ENCODE measurements around the gene YIPF3. TPM values are rescaled to one million over a fixed set of nuclear protein-coding genes. Genes with fewer than 3 reads are reported as not detected.

Gene YIPF3
- total and polyA plus RNA-seq, 10 of the 15 experiments (the other 5 are each of a cell fraction or from before 2014, with no cell fraction given) = 20.5 to 88.8 (median 44.7) TPM

DNA sequence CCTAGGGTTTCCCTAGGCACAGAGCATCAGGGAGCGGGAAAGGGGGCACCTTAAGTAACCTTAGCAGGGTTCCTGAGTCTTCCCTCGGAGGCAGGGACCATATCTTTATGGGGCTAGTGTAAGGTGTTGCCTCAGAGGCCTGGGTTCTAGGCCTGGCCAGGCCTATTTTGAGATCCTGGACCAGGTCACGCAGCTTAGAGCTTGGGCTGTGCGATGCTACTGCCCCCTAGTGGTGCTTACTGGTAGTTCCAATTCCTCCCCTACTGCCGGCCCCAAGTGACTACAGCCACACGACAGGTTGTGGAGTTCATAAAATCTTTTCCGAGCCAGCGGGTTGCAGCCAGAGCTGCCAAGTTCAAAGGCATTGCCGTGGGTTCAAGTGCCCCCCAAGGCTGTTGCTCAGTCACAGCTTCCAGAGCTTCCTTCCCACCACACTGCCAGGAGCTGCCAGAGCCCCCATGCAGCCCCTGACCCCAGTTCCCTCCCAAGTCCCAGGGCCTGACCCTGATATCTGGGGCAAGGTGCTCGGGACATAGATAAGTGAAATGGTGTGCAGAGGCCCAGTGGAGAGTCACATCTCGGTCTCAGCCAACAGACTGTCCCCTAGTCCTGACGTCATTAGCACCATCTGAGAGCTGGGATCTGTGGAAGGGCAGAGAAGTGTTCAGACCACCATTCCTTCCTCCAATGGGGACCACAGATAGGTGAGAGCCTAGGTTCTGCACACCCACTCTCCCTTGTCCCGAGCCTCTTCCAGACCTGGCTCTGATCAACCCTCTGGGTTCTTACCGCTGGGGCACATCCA, 9.9 kb downstream of the YIPF3 start (continued):
- TF ChIP-seq ESRRA (IDR thresholded peaks at IDR 0.05; ENCODE audit: low read length) (no peak), HDGF (IDR thresholded peaks at IDR 0.05) (peak; percentile 57; the same call in 1 of the 2 replicates), SREBF2 (IDR thresholded peaks at IDR 0.05; ENCODE audit: low read length) (no peak), BCL11A (IDR thresholded peaks at IDR 0.05; ENCODE audit: low read depth, low read length) (no peak), KAT2A (conservative IDR thresholded peaks at IDR 0.05; ENCODE audit: control insufficient read depth, low read depth, low read length) (no peak), CHD2 (IDR thresholded peaks at IDR 0.05; ENCODE audit: borderline replicate concordance, low read depth, low read length) (no peak), LARP7 (IDR thresholded peaks at IDR 0.05) (0 out of 2 replicates have a peak, but pooled peaks have one; percentile 20), SMC3 (IDR thresholded peaks at IDR 0.05; ENCODE audit: borderline replicate concordance, low read length) (peak; percentile 78), RCOR1 (conservative IDR thresholded peaks at IDR 0.05; ENCODE audit: low read depth, low read length) (no peak)
- TF ChIP-seq, protein P1, sequence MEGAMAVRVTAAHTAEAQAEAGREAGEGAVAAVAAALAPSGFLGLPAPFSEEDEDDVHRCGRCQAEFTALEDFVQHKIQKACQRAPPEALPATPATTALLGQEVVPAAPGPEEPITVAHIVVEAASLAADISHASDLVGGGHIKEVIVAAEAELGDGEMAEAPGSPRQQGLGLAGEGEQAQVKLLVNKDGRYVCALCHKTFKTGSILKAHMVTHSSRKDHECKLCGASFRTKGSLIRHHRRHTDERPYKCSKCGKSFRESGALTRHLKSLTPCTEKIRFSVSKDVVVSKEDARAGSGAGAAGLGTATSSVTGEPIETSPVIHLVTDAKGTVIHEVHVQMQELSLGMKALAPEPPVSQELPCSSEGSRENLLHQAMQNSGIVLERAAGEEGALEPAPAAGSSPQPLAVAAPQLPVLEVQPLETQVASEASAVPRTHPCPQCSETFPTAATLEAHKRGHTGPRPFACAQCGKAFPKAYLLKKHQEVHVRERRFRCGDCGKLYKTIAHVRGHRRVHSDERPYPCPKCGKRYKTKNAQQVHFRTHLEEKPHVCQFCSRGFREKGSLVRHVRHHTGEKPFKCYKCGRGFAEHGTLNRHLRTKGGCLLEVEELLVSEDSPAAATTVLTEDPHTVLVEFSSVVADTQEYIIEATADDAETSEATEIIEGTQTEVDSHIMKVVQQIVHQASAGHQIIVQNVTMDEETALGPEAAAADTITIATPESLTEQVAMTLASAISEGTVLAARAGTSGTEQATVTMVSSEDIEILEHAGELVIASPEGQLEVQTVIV (IDR thresholded peaks at IDR 0.05; ENCODE audit: borderline replicate concordance, partially characterized antibody) = no peak
- TF ChIP-seq, protein P2, sequence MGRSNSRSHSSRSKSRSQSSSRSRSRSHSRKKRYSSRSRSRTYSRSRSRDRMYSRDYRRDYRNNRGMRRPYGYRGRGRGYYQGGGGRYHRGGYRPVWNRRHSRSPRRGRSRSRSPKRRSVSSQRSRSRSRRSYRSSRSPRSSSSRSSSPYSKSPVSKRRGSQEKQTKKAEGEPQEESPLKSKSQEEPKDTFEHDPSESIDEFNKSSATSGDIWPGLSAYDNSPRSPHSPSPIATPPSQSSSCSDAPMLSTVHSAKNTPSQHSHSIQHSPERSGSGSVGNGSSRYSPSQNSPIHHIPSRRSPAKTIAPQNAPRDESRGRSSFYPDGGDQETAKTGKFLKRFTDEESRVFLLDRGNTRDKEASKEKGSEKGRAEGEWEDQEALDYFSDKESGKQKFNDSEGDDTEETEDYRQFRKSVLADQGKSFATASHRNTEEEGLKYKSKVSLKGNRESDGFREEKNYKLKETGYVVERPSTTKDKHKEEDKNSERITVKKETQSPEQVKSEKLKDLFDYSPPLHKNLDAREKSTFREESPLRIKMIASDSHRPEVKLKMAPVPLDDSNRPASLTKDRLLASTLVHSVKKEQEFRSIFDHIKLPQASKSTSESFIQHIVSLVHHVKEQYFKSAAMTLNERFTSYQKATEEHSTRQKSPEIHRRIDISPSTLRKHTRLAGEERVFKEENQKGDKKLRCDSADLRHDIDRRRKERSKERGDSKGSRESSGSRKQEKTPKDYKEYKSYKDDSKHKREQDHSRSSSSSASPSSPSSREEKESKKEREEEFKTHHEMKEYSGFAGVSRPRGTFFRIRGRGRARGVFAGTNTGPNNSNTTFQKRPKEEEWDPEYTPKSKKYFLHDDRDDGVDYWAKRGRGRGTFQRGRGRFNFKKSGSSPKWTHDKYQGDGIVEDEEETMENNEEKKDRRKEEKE (IDR thresholded peaks at IDR 0.05) = no peak
- TF ChIP-seq, protein P3, sequence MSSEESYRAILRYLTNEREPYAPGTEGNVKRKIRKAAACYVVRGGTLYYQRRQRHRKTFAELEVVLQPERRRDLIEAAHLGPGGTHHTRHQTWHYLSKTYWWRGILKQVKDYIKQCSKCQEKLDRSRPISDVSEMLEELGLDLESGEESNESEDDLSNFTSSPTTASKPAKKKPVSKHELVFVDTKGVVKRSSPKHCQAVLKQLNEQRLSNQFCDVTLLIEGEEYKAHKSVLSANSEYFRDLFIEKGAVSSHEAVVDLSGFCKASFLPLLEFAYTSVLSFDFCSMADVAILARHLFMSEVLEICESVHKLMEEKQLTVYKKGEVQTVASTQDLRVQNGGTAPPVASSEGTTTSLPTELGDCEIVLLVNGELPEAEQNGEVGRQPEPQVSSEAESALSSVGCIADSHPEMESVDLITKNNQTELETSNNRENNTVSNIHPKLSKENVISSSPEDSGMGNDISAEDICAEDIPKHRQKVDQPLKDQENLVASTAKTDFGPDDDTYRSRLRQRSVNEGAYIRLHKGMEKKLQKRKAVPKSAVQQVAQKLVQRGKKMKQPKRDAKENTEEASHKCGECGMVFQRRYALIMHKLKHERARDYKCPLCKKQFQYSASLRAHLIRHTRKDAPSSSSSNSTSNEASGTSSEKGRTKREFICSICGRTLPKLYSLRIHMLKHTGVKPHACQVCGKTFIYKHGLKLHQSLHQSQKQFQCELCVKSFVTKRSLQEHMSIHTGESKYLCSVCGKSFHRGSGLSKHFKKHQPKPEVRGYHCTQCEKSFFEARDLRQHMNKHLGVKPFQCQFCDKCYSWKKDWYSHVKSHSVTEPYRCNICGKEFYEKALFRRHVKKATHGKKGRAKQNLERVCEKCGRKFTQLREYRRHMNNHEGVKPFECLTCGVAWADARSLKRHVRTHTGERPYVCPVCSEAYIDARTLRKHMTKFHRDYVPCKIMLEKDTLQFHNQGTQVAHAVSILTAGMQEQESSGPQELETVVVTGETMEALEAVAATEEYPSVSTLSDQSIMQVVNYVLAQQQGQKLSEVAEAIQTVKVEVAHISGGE (CRISPR knock-in tag; IDR thresholded peaks at IDR 0.05) = no peak
- TF ChIP-seq, protein P4, sequence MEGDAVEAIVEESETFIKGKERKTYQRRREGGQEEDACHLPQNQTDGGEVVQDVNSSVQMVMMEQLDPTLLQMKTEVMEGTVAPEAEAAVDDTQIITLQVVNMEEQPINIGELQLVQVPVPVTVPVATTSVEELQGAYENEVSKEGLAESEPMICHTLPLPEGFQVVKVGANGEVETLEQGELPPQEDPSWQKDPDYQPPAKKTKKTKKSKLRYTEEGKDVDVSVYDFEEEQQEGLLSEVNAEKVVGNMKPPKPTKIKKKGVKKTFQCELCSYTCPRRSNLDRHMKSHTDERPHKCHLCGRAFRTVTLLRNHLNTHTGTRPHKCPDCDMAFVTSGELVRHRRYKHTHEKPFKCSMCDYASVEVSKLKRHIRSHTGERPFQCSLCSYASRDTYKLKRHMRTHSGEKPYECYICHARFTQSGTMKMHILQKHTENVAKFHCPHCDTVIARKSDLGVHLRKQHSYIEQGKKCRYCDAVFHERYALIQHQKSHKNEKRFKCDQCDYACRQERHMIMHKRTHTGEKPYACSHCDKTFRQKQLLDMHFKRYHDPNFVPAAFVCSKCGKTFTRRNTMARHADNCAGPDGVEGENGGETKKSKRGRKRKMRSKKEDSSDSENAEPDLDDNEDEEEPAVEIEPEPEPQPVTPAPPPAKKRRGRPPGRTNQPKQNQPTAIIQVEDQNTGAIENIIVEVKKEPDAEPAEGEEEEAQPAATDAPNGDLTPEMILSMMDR (IDR thresholded peaks at IDR 0.05 in 2 of 3, conservative IDR thresholded peaks at IDR 0.05 in 1 of 3; ENCODE audit: control insufficient read depth in 2 of 3, extremely low read depth in 1 of 3, insufficient read depth in 1 of 3, low read depth in 3 of 3, low read length in 3 of 3) = peak; percentile 91 to 97 (median 96); a peak in 5 of 6 replicates
- TF ChIP-seq, protein P5, sequence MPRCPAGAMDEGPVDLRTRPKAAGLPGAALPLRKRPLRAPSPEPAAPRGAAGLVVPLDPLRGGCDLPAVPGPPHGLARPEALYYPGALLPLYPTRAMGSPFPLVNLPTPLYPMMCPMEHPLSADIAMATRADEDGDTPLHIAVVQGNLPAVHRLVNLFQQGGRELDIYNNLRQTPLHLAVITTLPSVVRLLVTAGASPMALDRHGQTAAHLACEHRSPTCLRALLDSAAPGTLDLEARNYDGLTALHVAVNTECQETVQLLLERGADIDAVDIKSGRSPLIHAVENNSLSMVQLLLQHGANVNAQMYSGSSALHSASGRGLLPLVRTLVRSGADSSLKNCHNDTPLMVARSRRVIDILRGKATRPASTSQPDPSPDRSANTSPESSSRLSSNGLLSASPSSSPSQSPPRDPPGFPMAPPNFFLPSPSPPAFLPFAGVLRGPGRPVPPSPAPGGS (IDR thresholded peaks at IDR 0.05; ENCODE audit: borderline replicate concordance, insufficient read depth, low read depth, low read length, poor library complexity, severe bottlenecking) = no peak

Measured in GM12878 (cell line).